Measurements from ENCODE around the gene KIAA1549. TPM values are rescaled to one million over a fixed set of nuclear protein-coding genes. Genes with fewer than 3 reads are reported as not detected.

The KIAA1549 gene
- total and polyA plus RNA-seq, 10 of the 15 experiments (the other 5 are each of a cell fraction or from before 2014, with no cell fraction given) = 0.02 to 0.82 (median 0.22) TPM

DNA sequence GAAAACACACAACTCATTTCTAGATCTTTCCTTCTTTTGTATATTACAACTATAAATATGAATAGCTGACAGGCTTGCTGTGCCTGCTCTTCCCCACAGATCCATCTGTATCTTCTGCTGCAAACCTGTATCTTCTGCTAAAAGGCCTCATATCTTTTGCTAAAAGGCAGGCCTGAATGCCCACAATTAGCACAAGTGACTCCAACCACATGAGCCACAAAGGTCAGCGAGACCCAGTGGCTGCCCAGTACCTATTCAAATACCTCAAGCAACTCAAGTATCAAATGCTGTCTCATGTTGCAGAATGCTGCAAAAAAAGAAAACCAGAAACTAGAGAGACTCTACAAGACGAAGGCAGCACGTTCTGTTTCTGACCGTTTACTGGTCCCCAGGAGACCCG lies 128.7 kb downstream of the KIAA1549 start:
- H3K4me2 ChIP-seq (ENCODE audit: control insufficient read depth, insufficient read depth) = no peak overlapping the region
- no peaks in the 10 kb centered on the region for H3K27me3 ChIP-seq (replicated peaks in 1 of 2; ENCODE audit: control insufficient read depth in 2 of 2, insufficient read depth in 2 of 2, low read length in 1 of 2)
- no peaks in the 10 kb centered on the region for H3K79me2 ChIP-seq (ENCODE audit: control insufficient read depth, insufficient read depth, low read length)
- ChIA-PET SMC1A (ENCODE audit: uncharacterized antibody, unreplicated experiment) (no interaction called here), CTCF (interaction anchor here (1.5 kb wide), 1 partner anchor 33 kb away, joined by 4 read pairs; no protein-coding TSS in a partner anchor), POLR2A (no interaction called here), RAD21 (ENCODE audit: unreplicated experiment) (no interaction called here)
- no peaks in the 10 kb centered on the region for H3K4me1 ChIP-seq (ENCODE audit: control insufficient read depth, insufficient read depth, low read length)
- H3K9ac ChIP-seq (ENCODE audit: control insufficient read depth, insufficient read depth, low read length) = no peak overlapping the region
- no TSS peak for BruUV-seq (replicated peaks)
- DNase-seq (ENCODE audit: low read depth, low spot score) = no peak
- in situ Hi-C loops (cut with MboI) (no loop called here), intact Hi-C loops (cut with micrococcal nuclease; ENCODE audit: unreplicated experiment) (no loop called here)
- no peak overlapping the region for H2AFZ ChIP-seq (ENCODE audit: control insufficient read depth, low read depth, low read length)
- H4K20me1 ChIP-seq (ENCODE audit: control insufficient read depth, insufficient read depth) = no peaks in the 10 kb centered on the region
- no peak overlapping the region for H3K4me3 ChIP-seq
- 85% methylated on average over 5 of the region's 5 CpGs for WGBS (ENCODE audit: insufficient coverage, insufficient replicate concordance, low lambda C conversion rate, missing lambda C conversion rate)
- TF ChIP-seq MTA2 (IDR thresholded peaks at IDR 0.05; ENCODE audit: low read depth) (no peak), FOXK2 (IDR thresholded peaks at IDR 0.05) (no peak), EED (IDR thresholded peaks at IDR 0.05; ENCODE audit: low read depth) (no peak), POU2F2 (IDR thresholded peaks at IDR 0.05; ENCODE audit: borderline replicate concordance, low read depth, low read length) (no peak), NR2C1 (IDR thresholded peaks at IDR 0.05) (no peak), STAT3 (IDR thresholded peaks at IDR 0.05; ENCODE audit: low read depth, low read length) (no peak), KDM1A (IDR thresholded peaks at IDR 0.05; ENCODE audit: borderline replicate concordance) (no peak), PAX8 (IDR thresholded peaks at IDR 0.05) (no peak), POLR2AphosphoS2 (IDR thresholded peaks at IDR 0.05; ENCODE audit: low read depth, low read length) (no peak), GABPA (IDR thresholded peaks at IDR 0.05; ENCODE audit: low read depth) (no peak), YY1 (IDR thresholded peaks at IDR 0.05; ENCODE audit: low read depth, low read length) (no peak), JUND (IDR thresholded peaks at IDR 0.05; ENCODE audit: low read depth, low read length) (no peak), RAD21 (IDR thresholded peaks at IDR 0.05; ENCODE audit: insufficient read depth, low read depth, low read length) (no peak)
- TF ChIP-seq, protein P1, sequence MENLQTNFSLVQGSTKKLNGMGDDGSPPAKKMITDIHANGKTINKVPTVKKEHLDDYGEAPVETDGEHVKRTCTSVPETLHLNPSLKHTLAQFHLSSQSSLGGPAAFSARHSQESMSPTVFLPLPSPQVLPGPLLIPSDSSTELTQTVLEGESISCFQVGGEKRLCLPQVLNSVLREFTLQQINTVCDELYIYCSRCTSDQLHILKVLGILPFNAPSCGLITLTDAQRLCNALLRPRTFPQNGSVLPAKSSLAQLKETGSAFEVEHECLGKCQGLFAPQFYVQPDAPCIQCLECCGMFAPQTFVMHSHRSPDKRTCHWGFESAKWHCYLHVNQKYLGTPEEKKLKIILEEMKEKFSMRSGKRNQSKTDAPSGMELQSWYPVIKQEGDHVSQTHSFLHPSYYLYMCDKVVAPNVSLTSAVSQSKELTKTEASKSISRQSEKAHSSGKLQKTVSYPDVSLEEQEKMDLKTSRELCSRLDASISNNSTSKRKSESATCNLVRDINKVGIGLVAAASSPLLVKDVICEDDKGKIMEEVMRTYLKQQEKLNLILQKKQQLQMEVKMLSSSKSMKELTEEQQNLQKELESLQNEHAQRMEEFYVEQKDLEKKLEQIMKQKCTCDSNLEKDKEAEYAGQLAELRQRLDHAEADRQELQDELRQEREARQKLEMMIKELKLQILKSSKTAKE (IDR thresholded peaks at IDR 0.05; ENCODE audit: low read depth, poor library complexity, severe bottlenecking) = no peak
- TF ChIP-seq, protein P2, sequence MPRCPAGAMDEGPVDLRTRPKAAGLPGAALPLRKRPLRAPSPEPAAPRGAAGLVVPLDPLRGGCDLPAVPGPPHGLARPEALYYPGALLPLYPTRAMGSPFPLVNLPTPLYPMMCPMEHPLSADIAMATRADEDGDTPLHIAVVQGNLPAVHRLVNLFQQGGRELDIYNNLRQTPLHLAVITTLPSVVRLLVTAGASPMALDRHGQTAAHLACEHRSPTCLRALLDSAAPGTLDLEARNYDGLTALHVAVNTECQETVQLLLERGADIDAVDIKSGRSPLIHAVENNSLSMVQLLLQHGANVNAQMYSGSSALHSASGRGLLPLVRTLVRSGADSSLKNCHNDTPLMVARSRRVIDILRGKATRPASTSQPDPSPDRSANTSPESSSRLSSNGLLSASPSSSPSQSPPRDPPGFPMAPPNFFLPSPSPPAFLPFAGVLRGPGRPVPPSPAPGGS (IDR thresholded peaks at IDR 0.05; ENCODE audit: borderline replicate concordance, insufficient read depth, low read depth, low read length, poor library complexity, severe bottlenecking) = no peak
- TF ChIP-seq, protein P3, sequence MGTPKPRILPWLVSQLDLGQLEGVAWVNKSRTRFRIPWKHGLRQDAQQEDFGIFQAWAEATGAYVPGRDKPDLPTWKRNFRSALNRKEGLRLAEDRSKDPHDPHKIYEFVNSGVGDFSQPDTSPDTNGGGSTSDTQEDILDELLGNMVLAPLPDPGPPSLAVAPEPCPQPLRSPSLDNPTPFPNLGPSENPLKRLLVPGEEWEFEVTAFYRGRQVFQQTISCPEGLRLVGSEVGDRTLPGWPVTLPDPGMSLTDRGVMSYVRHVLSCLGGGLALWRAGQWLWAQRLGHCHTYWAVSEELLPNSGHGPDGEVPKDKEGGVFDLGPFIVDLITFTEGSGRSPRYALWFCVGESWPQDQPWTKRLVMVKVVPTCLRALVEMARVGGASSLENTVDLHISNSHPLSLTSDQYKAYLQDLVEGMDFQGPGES (IDR thresholded peaks at IDR 0.05) = no peak
- TF ChIP-seq, protein P4, sequence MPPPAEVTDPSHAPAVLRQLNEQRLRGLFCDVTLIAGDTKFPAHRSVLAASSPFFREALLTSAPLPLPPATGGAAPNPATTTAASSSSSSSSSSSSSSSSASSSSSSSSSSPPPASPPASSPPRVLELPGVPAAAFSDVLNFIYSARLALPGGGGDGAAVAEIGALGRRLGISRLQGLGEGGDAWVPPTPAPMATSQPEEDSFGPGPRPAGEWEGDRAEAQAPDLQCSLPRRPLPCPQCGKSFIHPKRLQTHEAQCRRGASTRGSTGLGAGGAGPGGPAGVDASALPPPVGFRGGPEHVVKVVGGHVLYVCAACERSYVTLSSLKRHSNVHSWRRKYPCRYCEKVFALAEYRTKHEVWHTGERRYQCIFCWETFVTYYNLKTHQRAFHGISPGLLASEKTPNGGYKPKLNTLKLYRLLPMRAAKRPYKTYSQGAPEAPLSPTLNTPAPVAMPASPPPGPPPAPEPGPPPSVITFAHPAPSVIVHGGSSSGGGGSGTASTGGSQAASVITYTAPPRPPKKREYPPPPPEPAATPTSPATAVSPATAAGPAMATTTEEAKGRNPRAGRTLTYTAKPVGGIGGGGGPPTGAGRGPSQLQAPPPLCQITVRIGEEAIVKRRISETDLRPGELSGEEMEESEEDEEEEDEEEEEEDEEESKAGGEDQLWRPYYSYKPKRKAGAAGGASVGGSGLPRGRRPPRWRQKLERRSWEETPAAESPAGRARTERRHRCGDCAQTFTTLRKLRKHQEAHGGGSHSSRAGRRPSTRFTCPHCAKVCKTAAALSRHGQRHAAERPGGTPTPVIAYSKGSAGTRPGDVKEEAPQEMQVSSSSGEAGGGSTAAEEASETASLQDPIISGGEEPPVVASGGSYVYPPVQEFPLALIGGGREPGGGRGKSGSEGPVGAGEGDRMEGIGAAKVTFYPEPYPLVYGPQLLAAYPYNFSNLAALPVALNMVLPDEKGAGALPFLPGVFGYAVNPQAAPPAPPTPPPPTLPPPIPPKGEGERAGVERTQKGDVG (CRISPR knock-in tag; IDR thresholded peaks at IDR 0.05) = no peak
- H3K9me3 ChIP-seq (replicated peaks; ENCODE audit: control insufficient read depth, insufficient read depth, low read length) = 0 out of 3 replicates have a peak, but pooled peaks cover 2% of the 10 kb centered on the region
- H3K36me3 ChIP-seq (ENCODE audit: control insufficient read depth in 2 of 2, insufficient read depth in 2 of 2, low read length in 1 of 2) = no peaks in the 10 kb centered on the region
- no peak for FAIRE-seq
- ATAC-seq = no peak
- H3K27ac ChIP-seq (ENCODE audit: control insufficient read depth, insufficient read depth) = no peak overlapping the region
